ENCODE data around the gene WDR64. TPM values are rescaled to one million over a fixed set of nuclear protein-coding genes. Genes with fewer than 3 reads are reported as not detected.
"Not testable (repeated sequence)": the region's sequence is repeated elsewhere in the genome, so short reads cannot be mapped to it uniquely, and the experiment has no call there.

The WDR64 gene
- total RNA-seq, 1 experiment from 2014 or later = not detected

DNA sequence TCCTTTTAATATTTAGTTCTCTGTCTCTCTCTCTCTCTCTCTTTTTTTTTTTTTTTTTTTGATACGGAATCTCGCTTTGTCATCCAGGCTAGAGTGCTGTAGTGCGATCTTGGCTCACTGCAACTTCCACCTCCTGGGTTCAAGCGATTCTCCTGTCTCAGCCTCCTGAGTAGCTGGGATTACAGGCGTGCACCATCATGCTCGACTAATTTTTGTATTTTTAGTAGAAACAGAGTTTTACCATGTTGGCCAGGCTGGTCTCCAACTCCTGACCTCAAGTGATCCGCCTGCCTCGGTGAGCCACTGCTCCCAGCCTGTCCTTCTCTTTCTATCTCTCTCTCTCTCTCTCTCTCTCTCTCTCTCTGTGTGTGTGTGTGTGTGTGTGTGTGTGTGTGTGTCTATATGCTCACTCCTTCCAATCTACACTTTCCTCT is 83.4 kb downstream of the WDR64 start:
- DNase-seq (ENCODE audit: low spot score) = not testable (repeated sequence)

GRCh38 chr1:241736387-241736786 is 84.3 kb downstream of the WDR64 start:
- DNase-seq (ENCODE audit: low spot score) = no peak

GRCh38 chr1:241738284-241739078 is 86.4 kb downstream of the WDR64 start:
- no peak for DNase-seq (ENCODE audit: low spot score)

GRCh38 chr1:241742084-241742483 is 90.0 kb downstream of the WDR64 start:
- no peak for DNase-seq (ENCODE audit: low spot score)

- no peak for DNase-seq (ENCODE audit: low spot score)
Observed at GRCh38 chr1:241744591-241744990, 92.5 kb downstream of the WDR64 start.

DNA sequence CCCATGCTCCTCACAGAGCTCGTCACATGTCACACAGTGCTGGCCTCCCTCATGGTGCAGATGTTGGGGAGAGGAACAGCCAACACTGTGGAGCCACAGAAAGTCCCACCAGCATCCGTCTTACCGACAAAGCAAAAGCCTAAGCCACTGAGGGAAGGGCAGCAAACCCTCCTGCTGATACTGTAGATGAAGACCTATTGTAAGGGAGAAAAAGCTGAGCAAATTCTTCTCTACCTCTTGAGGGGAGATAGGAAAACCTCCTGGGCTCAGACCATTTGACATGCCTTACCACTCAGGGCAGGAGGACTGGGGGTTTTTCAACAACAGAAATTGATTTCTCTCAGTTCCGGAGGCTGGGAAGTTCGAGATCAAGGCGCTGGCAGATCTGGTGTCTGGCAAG is 95.9 kb downstream of the WDR64 start:
- DNase-seq (ENCODE audit: low spot score) = no peak

DNA sequence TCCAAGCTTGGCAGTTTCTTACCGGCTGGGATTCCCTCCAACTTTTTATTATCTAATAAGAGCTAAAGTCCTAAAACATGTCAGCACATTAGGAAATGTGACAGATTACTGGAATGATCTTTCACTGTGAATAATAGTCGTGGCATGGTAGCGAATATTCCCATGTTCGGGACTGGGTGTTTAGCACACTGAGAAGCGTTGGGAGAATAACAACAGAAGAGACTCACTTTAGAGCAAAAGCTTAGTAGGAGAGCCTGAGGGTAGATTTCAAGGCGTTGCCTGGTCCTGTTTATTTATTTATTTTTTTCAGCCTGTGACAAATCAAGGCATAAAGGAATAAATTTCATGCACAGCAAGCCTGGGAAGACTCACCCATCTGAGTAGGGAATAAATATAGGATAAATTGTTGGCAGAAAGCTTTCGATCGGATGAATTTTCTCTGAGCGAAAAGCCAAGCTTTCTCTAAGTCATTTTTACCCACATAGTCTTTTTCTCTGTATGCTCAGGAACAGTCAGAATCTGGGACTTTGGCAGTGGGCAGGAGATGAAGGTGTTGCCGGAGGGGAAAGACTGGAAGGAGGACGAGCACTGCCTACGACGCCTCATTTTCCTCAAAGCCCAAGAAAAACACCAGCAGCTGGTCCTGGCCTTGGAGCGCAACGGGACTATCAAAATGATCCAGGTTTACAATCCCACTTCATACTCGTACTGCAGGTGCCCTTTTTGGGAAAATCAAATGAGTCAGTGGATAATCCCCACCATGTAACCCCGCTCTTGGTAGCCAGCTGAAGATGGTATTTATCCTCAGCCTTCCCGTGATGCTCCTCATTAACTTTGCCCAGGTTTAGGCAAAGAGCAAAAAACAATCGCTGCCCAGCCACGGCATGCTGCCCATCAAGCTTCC is 97.2 kb downstream of the WDR64 start:
- DNase-seq (ENCODE audit: low spot score) = no peak

DNA sequence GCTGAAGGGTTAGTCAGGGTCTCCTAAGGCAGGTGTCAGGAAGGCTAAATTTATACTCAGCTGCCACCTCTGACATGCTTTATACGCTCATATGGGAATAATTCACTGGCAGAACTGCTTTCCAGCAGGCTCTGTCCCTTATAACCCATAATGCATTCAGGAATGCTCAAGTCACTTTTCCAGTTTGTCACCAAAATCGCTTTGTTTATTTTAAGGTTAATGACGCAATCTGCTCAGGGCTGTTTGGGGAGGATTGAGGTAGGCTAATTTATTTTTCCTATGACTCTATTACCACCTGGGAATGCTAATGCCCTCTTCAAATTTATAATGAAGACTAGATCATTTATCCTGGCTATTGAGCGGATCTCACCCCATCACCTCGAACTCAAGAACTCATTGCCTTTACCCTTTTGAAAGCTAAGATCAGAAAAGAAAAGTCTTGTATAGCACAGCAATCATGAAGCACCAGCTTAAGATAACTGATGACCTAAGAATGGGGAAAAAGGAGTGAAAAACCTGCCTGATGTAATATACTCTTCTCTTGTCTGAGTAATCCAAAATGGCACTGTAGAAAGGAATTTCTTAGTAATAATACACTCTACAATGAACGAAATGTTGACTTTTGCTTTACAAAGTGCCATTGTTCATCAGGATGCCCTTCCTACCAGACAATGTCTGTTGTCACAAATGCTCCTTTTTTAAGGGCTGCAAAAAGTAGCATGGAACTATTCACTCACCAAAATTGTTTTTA is 98.0 kb downstream of the WDR64 start:
- no peak for DNase-seq (ENCODE audit: low spot score)

DNA sequence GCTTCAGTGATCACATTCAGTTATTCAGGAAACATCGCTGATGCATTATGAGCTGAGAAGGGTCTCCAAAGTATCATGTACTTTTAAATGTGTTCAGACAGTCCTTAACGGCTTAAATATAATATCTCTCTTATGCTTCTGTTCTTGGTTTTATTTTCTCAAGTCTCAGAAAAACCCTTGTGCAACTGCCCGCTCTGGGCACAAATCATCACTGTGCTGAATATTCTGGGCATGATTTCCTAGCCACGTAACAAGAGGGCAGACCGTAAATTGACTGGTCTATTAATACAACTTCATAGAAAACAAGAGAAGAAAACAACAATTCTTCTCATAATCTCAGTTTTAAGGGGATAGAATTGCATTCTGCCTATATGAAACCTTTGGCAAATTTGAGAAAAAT is 99.4 kb downstream of the WDR64 start:
- DNase-seq (ENCODE audit: low spot score) = no peak

DNA sequence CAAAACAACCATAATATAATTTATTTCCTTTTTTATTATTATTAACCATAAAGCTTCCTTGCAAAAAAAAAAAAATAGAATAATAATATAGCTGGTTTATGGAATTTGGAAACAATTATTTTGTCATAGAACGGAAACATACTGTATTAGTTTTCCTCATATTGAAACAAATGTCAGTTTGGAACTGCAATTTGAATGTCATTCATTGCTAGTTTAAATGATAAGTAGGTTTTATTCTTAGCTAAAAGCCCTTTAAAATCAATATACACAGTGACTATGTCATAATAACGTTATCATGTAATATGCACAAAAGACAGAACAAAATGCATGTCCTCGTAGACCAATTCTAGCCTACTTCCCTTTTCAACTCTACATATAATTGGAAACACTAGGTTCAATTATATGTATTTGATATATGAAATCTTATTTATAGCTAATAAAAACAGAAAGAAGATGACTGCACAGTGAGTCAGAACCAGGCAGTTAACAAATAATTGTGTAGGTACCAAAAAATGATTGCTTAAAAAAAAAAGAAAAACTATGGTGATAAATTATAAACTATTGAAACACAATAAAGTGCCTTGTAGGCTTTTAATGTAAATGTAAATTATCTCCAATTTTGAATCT is 110.7 kb downstream of the WDR64 start:
- DNase-seq (ENCODE audit: low spot score) = no peak

- no peak for DNase-seq (ENCODE audit: low spot score)
Observed at GRCh38 chr1:241765390-241765789, 113.3 kb downstream of the WDR64 start.

DNA sequence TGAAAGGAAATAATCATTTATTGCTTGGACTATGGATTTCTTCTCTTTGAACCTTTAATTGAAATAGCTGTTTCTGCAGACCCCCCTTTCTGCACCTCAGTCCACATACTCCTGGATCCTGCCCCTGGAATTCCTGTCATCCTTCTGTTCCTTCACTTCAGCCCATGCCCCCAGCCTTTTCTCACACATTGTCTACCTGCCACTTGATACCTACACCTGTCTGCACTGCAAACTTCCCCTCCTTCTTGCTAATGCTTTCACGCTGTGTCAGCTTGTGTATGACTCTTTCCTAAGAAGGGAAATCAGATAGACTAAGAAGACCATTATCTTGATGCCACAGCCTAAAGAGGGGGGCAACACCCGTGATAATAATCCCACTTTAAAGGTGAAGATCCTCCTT is 115.7 kb downstream of the WDR64 start:
- no peak for DNase-seq (ENCODE audit: low spot score)

DNA sequence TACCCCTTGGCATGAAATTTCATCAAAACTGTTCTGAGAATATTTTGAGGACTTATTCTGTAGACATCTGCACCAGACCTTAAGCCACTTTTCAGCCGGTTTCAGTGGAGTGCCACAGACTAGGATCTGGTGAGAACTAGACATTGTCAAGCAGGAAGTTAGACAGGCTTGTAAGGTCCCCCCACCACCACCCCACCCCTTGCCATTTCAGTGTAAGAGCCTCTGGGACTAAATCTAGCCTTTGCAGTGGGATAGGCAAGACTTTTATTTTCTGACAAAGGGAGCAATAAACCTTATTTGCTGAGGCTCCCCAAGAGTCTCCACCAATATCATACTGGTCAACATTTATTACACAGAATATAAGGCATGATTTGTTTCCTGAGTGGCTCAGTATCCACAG is 118.0 kb downstream of the WDR64 start:
- no peak for DNase-seq (ENCODE audit: low spot score)

DNA sequence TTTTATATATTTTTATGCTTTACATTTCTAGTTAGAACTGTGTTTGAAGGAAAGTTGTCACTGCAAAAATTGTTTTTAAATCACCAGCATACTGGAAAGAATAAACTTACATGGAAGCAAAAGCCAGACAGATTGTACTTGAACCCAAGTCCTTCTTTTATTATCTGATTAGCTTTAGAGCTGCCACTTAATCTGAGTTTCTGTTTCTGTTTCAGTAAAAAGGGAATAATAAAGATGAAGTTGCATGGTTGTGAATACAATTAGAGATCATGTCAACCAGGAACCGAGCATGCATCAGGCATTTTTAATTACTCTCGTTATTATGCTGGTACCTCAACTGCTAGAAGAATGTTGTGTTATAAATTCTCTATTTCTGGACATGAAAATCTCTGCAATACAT is 119.0 kb downstream of the WDR64 start:
- DNase-seq (ENCODE audit: low spot score) = no peak

DNA sequence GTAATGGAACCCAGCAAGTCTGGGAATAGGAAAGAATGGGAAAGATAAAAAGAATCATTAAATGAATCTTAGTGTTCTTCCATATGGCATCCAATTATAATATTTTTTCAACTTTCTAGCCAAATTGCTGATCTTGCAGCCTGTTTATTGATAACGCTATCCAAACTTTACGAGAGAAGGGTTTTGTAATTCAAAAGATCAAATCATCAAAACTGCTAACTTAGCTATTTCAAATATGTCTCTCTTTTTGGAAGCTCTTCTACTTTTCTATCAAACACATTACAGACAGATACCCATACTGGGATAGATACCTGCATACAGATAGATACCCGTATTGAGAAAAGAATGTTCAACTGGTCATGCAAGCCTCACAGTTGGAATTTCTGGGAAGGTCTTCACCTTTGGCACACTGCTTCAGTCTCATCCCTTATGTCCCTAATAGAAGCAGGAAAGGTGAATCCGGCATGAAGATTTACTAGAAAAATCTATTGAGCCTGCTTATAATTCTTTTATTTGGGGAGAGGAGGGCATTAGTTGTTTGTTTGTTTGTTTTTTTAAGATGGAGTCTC is 120.9 kb downstream of the WDR64 start:
- no peak for DNase-seq (ENCODE audit: low spot score)

GRCh38 chr1:241773991-241774390 is 121.9 kb downstream of the WDR64 start:
- DNase-seq (ENCODE audit: low spot score) = no peak

GRCh38 chr1:241775021-241775420 is 122.9 kb downstream of the WDR64 start:
- no peak for DNase-seq (ENCODE audit: low spot score)

DNA sequence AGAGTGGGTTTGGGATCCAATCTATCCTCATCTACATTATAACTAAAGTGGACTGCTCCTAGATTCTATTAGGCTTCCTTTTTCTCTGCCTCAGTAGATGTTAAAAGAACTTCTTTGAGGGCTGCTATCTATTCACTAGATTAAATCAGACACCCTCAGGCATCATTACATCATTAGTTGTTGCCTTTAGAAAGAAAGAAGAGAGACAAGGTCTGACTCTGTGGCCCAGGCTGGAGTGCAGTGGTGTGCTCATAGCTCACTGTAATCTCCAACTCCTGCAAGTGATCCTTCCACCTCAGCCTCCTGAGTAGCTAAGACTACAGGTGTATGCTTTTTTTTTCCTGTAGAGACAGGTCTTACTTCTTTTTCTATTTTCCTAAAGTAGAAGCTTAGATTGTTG is 124.8 kb downstream of the WDR64 start:
- no peak for DNase-seq (ENCODE audit: low spot score)

DNA sequence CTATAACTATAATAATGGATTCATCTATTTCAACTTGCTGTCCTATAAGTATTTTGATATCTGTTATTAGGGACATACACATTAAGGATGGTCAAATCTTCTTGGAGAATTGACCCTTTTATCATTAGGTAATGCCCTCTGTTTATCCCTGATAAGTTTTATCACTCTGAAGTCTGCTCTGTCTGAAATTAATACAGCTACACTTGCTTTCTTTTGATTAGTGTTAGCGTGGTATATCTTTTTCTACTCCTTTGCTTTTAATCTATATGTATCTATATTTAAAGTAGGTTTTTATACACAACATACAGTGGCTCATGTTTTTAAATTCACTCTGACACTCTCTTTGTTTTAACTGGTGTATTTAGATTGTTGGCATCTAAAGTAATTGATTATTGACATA is 126.0 kb downstream of the WDR64 start:
- DNase-seq (ENCODE audit: low spot score) = no peak

- no peak for DNase-seq (ENCODE audit: low spot score)
Observed at GRCh38 chr1:241779897-241780296, 127.8 kb downstream of the WDR64 start.

DNA sequence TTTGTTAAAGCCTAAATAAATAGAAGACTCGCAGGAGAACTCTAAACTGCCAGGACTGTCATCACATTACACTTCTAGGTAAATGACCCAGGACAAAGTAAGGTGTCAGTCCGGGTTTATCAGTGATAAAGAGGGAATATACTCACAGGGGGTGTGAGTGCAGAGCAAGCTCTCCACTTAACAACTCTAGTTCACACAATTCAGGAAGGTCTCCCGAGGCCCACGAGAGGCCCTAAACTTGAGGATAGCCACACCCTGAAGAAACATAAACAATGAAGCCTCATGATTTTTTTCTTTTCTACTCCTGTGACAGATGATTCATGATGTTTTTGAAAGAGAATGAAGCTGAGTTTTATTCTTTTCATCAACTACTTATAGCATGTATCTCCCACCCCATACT is 130.3 kb downstream of the WDR64 start:
- DNase-seq (ENCODE audit: low spot score) = no peak

Data from HT-29 (cell line).